ENCODE results near the gene ATG5. TPM values are rescaled to one million over a fixed set of nuclear protein-coding genes. Genes with fewer than 3 reads are reported as not detected.
"Not testable (repeated sequence)": the region's sequence is repeated elsewhere in the genome, so short reads cannot be mapped to it uniquely, and the experiment has no call there.

Gene ATG5
- polyA plus RNA-seq, 1 experiment = 53.9 TPM

DNA sequence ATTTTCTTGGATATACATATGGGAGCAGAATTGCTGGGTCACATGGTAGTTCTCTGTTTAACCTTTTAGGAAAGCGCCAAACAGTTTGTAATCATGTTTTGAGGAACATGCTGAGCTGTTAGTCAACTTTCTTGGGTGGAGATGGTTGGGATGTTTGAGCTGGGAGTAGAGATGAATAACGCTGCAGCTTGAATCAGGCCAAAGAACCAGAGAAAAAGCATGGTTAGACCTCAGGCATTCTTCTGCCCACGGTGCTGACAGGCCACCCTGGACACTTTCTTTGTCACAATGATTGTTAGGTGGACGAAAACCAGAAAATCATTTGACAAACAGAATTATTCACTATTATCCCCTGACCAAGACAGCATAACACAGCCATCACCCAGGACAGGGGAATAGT, 172.6 kb downstream of the ATG5 start:
- TF ChIP-seq, protein P1, sequence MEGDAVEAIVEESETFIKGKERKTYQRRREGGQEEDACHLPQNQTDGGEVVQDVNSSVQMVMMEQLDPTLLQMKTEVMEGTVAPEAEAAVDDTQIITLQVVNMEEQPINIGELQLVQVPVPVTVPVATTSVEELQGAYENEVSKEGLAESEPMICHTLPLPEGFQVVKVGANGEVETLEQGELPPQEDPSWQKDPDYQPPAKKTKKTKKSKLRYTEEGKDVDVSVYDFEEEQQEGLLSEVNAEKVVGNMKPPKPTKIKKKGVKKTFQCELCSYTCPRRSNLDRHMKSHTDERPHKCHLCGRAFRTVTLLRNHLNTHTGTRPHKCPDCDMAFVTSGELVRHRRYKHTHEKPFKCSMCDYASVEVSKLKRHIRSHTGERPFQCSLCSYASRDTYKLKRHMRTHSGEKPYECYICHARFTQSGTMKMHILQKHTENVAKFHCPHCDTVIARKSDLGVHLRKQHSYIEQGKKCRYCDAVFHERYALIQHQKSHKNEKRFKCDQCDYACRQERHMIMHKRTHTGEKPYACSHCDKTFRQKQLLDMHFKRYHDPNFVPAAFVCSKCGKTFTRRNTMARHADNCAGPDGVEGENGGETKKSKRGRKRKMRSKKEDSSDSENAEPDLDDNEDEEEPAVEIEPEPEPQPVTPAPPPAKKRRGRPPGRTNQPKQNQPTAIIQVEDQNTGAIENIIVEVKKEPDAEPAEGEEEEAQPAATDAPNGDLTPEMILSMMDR (IDR thresholded peaks at IDR 0.05; ENCODE audit: low read depth, low read length) = no peak
- H3K4me3 ChIP-seq (ENCODE audit: low read depth, low read length) = no peak overlapping the region
- H3K27ac ChIP-seq (ENCODE audit: low read depth, low read length) = no peak overlapping the region
- ChIA-PET CTCF (interaction anchor here (1.2 kb wide), 1 partner anchor 148 kb away, joined by 4 read pairs; no protein-coding TSS in a partner anchor), POLR2A (no interaction called here)
- no peak for DNase-seq (ENCODE audit: low read depth, low spot score)
- no peaks in the 10 kb centered on the region for H3K27me3 ChIP-seq (ENCODE audit: control insufficient read depth, insufficient read depth, low read length)
- peaks cover 3% of the 10 kb centered on the region; the same call in 1 of the 2 replicates for H3K9me3 ChIP-seq (ENCODE audit: control insufficient read depth, insufficient read depth, low read length)

DNA sequence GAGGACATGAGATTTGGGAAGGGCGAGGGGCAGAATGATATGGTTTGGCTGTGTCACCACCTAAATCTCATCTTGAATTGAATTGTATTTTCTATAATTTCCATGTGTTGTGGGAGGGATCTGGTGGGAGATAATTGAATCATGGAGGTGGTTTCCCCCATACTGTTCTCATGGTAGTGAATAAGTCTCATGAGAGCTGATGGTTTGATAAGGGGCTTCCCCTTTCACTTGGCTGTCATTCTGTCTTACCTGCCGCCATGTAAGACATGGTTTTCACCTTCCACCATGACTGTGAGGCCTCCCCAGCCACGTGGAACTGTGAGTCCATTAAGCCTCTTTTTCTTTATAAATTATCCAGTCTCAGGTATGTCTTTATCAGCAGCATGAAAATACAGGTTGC, 173.1 kb downstream of the ATG5 start:
- H3K4me3 ChIP-seq (ENCODE audit: low read depth, low read length); H3K9me3 ChIP-seq (ENCODE audit: control insufficient read depth, insufficient read depth, low read length); POLR2A ChIA-PET; DNase-seq (ENCODE audit: low read depth, low spot score); H3K27me3 ChIP-seq (ENCODE audit: control insufficient read depth, insufficient read depth, low read length); H3K27ac ChIP-seq (ENCODE audit: low read depth, low read length): not testable (repeated sequence)
- CTCF ChIA-PET = interaction anchor here (1.2 to 1.4 kb wide), 2 partner anchors 11 to 149 kb away, joined by 3 to 4 read pairs; no protein-coding TSS in a partner anchor

DNA sequence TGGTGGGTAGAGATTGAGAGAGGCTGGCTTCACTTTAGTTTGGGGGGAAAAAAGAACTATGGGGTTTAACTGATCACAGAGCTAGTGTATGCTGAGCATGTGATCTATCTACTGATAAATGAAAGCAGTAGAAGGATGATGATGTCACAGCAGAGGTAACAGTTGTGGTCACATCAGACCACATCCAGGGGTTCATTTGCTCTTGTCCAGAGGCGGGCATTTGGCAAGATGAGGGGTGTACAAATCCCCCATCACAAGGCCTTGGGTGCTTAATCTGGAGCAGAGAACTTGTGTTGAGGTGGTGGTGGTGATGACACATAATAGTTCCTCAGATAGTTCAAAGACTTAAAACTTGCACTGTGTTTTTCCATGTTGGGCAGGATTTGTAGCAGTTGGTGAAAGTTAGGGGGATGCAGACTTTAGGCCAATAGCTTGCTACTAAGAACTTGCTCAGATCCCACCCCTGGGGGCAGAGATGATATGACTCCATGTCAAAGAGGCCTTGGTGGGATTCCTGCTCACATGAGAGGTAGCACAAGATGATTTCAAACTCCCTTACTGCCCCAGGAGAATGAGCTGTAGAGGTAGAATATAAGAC, 176.0 kb downstream of the ATG5 start:
- POLR2A ChIA-PET = no interaction called here
- CTCF ChIA-PET = no interaction called here
- Histone ChIP-seq H3K4me3 (ENCODE audit: low read depth, low read length) (no peak overlapping the region), H3K27me3 (ENCODE audit: control insufficient read depth, insufficient read depth, low read length) (no peaks in the 10 kb centered on the region), H3K9me3 (ENCODE audit: control insufficient read depth, insufficient read depth, low read length) (peaks cover 3% of the 10 kb centered on the region; the same call in 1 of the 2 replicates), H3K27ac (ENCODE audit: low read depth, low read length) (no peak overlapping the region)
- TF ChIP-seq, protein P1 (IDR thresholded peaks at IDR 0.05; ENCODE audit: low read depth, low read length) = no peak
- no peak for DNase-seq (ENCODE audit: low read depth, low spot score)

DNA sequence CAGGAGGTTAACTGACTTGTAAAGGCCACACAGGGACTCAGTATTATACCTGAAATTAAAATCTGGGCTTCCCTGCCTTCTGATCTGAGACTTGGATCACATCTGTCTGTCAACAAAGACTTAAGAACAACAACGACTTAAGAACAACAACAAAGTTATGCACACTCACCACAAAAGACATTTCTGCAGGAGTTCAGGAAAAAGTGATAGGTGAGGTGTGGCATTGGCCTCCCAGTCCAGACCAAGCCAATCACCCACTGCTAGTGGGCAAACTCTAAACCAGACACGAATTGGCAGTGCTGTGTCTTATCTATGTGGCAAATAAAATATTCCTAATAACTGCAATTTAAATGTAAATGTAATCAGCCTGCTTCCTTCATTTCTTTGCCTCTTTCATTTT, 178.1 kb downstream of the ATG5 start:
- CTCF ChIA-PET = no interaction called here

DNA sequence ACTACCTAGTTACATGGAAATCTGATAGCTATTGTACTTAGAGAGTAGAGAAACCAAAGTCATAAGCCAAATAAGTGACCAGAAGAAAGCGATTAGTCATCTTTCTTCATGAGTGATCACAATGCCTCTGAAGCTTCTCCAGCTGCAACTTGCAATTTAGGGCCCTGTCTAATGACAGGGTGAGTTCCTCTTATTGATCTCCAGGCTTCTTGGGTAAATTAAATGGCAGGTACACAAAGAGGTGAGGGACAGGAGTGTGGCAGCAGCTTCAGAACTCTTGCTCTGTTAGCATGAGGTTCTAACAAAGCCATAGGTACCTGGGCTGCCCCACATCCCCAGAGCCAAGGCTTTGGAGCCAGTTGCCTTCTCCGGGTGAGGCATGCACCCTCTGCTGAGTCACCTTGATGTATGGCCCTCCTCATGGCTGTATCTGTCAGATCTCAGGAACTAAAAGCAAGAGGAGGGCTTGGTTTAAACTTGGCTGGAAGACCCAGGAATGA, 178.7 kb downstream of the ATG5 start:
- Histone ChIP-seq H3K9me3 (ENCODE audit: control insufficient read depth, insufficient read depth, low read length) (no peaks in the 10 kb centered on the region), H3K4me3 (ENCODE audit: low read depth, low read length) (no peak overlapping the region), H3K27me3 (ENCODE audit: control insufficient read depth, insufficient read depth, low read length) (no peaks in the 10 kb centered on the region), H3K27ac (ENCODE audit: low read depth, low read length) (no peak overlapping the region)
- TF ChIP-seq, protein P1 (IDR thresholded peaks at IDR 0.05; ENCODE audit: low read depth, low read length) = no peak
- no peak for DNase-seq (ENCODE audit: low read depth, low spot score)
- CTCF ChIA-PET = no interaction called here
- POLR2A ChIA-PET = no interaction called here

More for the DNA sequence above, 178.1 kb downstream of the ATG5 start:
- H3K27ac ChIP-seq (ENCODE audit: low read depth, low read length) = no peak overlapping the region
- POLR2A ChIA-PET = no interaction called here
- no peaks in the 10 kb centered on the region for H3K9me3 ChIP-seq (ENCODE audit: control insufficient read depth, insufficient read depth, low read length)
- TF ChIP-seq, protein P1 (IDR thresholded peaks at IDR 0.05; ENCODE audit: low read depth, low read length) = no peak
- no peak for DNase-seq (ENCODE audit: low read depth, low spot score)
- no peaks in the 10 kb centered on the region for H3K27me3 ChIP-seq (ENCODE audit: control insufficient read depth, insufficient read depth, low read length)
- H3K4me3 ChIP-seq (ENCODE audit: low read depth, low read length) = no peak overlapping the region
